Esophagus squamous epithelium (tissue), 5 donors: Measurements from ENCODE around the gene MOXD1. TPM values are rescaled to one million over a fixed set of nuclear protein-coding genes. Genes with fewer than 3 reads are reported as not detected.

Experiments
- DNase-seq: peaks from one replicate; lab custom pipeline; 2025; lab: John Stamatoyannopoulos, UW
- H3K27ac ChIP-seq, 4 donors: fragments of 200-600 bp; sonication (generic); one replicate each; pipeline ENCODE4 v1.5.1; 2016 to 2019; ENCODE audit warnings: mild to moderate bottlenecking in 1 of 4
- H3K27me3 ChIP-seq, 4 donors: fragments of 200-600 bp; sonication (generic); 1 replicate in 3 of 4; 2 replicates in 1 of 4; pipeline versions ENCODE4 v1.5.1 to v1.6.0; 2017 to 2021; ENCODE audit warnings: antibody characterized with exemption in 1 of 4
- H3K36me3 ChIP-seq, 3 donors: fragments of 200-600 bp; sonication (generic); one replicate each; pipeline ENCODE4 v1.5.1; 2016 to 2019
- H3K4me1 ChIP-seq, 3 donors: fragments of 200-600 bp; sonication (generic); one replicate each; pipeline ENCODE4 v1.5.1; 2017 to 2019
- H3K4me3 ChIP-seq, 4 donors: fragments of 200-600 bp; sonication (generic); 1 replicate in 3 of 4; 2 replicates in 1 of 4; pipeline ENCODE4 v1.5.1; 2016 to 2019; ENCODE audit warnings: mild to moderate bottlenecking in 2 of 4, moderate library complexity in 1 of 4
- H3K9me3 ChIP-seq, 3 donors: fragments of 200-600 bp; sonication (generic); one replicate each; pipeline ENCODE4 v1.5.1; 2016 to 2019
- POLR2A ChIP-seq, 4 donors: fragments of 450-650 bp; IDR thresholded peaks; one replicate each; pipeline ENCODE4 v1.6.1; 2017; ENCODE audit warnings: antibody characterized with exemption in 4 of 4, mild to moderate bottlenecking in 4 of 4, moderate library complexity in 3 of 4
- WGBS, 2 donors: methylation state at CpG; one replicate each; pipeline ENCODE4 v1.1.5; 2018; 5-methylcytosine and 5-hydroxymethylcytosine counted together
- intact Hi-C: fragments of 100-400 bp; cut with DNase I; formaldehyde crosslinking; loops from one replicate; pipeline ENCODE4 v1.15.0; 2022
- total RNA-seq, 4 donors: library from RNA; depleted of rRNA; stranded (reverse); fragments of >200 nt; gene quantifications; one replicate each; pipeline ENCODE4 v1.1.0, GENCODE V29; 2016
- TF ChIP-seq, protein P1 (sequence below), 6 experiments: fragments of 450-650 bp in 4 of 6; fragments of 200-600 bp in 2 of 6; sonication (generic) in 2 of 6; IDR thresholded peaks; one replicate each; pipeline ENCODE4 v1.5.1; 2016 to 2019; ENCODE audit warnings: antibody characterized with exemption in 6 of 6, mild to moderate bottlenecking in 4 of 6, moderate library complexity in 4 of 6
- donor health status: DM: yes; HTN: yes; CAD: no.

The MOXD1 gene
- total RNA-seq, 4 donors from 2014 or later, result 11.9 to 59.2 (median 25.0) TPM

DNA sequence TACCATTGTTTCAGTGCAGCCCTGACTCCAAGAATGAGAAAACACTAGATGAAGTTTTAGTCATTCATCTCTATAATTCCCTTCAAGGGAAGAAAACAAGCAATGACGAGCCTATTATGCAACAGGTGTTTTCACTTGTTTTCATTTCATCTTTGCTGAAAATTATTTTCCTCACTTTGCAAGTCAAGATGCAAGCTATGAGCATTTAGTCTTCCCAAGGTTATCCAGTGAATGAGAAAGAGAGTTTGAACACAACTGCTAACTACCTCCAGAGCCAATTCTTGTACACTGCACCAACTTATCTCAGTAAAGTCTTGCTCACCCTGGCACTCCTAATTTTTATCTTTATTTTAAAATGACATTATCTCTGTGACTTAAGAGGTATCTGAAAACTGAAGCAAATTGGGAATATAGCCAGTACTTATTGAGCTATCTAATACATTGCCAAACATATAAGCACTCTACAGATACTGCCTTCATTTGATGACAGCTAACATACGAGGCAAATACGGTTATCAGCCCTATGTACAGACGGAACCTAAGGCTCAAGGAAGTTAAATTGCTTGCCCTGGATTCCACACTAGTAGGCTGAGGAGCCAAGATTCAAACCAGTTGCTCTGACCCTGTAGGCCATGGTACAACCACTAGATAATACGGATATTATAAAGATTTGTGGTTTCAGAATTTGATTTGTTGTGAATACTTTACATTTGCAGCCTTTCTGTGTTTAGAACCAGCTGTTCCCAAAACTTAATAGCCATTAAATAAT lies 36.8 kb downstream of the MOXD1 start:
- DNase-seq, result no peak
- Histone ChIP-seq H3K27ac (no peak overlapping the region), H3K4me3 (no peak overlapping the region), H3K4me1 (no peaks in the 10 kb centered on the region), H3K36me3 (no peaks in the 10 kb centered on the region), H3K9me3 (no peaks in the 10 kb centered on the region), H3K27me3 (no peaks in the 10 kb centered on the region)
- WGBS, 2 donors, result 67 to 72% methylated on average over 5 of the region's 5 CpGs
- intact Hi-C loops, result no loop called here
- no peak for TF ChIP-seq POLR2A (IDR thresholded peaks at IDR 0.05)
- TF ChIP-seq, protein P1, sequence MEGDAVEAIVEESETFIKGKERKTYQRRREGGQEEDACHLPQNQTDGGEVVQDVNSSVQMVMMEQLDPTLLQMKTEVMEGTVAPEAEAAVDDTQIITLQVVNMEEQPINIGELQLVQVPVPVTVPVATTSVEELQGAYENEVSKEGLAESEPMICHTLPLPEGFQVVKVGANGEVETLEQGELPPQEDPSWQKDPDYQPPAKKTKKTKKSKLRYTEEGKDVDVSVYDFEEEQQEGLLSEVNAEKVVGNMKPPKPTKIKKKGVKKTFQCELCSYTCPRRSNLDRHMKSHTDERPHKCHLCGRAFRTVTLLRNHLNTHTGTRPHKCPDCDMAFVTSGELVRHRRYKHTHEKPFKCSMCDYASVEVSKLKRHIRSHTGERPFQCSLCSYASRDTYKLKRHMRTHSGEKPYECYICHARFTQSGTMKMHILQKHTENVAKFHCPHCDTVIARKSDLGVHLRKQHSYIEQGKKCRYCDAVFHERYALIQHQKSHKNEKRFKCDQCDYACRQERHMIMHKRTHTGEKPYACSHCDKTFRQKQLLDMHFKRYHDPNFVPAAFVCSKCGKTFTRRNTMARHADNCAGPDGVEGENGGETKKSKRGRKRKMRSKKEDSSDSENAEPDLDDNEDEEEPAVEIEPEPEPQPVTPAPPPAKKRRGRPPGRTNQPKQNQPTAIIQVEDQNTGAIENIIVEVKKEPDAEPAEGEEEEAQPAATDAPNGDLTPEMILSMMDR (IDR thresholded peaks at IDR 0.05), result no peak

DNA sequence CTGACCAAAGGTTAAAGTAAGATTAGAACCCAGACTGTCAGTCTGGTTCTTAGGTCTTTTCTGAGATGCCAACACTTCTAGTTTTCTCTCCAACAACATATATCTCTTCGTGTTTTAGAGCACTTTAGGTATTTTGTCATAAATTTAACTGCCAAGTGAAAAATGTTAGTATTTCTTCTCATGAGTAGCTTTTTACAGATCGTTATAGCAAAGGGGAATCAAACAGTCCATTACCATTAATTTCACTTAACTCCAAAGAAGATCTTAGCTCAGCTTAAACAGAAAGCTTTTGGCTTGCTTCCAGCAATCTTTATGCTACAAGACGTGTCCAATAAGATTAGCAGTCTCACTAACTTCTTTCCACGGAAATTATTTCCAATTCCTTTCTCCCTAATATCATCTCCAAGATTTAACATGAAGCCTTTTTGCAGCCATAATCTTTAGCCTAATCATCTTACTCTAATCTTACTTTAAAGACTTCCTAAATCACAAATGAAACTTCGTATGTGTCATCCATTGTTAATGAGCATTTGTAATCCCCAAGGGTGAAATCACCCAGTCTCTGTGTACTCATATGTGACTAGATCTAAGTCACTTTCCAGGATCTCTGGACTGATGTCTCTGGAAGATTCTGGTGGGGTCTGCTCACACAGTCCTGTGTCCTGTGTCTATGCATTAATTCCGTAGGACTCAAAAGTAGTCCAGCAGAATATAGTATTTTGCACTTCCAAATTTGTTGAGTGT lies 38.7 kb downstream of the MOXD1 start:
- WGBS, 2 donors, result 38 to 55% methylated on average over 6 of the region's 6 CpGs
- no peak overlapping the region for H3K4me3 ChIP-seq
- no peak overlapping the region for H3K27ac ChIP-seq
- no peaks in the 10 kb centered on the region for H3K36me3 ChIP-seq
- TF ChIP-seq POLR2A (IDR thresholded peaks at IDR 0.05), result no peak
- TF ChIP-seq, protein P1 (IDR thresholded peaks at IDR 0.05), result no peak
- DNase-seq, result no peak
- intact Hi-C loops, result no loop called here
- no peaks in the 10 kb centered on the region for H3K9me3 ChIP-seq
- H3K27me3 ChIP-seq, result no peaks in the 10 kb centered on the region
- no peaks in the 10 kb centered on the region for H3K4me1 ChIP-seq

DNA sequence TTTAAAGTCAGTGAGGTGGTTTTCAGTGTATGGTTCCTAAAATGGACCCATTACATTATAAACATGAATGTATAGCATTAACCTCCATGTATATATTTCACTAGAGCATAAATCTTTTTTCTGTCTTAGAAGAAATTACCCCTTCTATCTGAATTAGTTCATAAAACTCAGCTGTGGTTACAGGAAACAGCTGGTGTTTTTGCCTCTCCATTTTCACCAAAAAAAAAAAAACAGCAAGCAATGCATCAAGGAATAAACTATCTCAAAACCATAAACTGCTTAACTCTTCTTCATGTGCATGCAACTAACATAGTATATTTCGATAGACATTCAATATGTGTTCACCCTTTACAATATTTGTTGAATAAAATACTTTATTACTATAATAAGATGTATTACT lies 40.2 kb downstream of the MOXD1 start:
- no peak for DNase-seq

DNA sequence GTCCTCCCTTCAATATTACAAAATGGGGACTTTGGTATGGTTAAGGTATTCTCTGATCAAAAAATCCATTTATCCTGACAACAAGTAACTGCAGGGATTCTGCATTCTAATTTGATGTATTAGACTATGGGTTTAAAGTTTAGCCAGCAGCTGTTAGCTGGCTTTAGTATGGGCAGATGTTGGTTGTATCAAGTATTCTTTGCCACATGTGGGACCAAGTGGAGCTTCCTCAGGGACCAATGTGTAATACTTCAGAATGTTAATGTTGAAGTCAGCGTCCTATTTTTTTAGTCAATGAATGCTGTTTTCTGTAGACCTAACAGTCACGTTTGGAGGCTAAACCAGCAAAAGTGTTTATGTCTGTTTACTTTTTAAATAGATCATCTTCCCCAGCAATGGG lies 41.4 kb downstream of the MOXD1 start:
- intact Hi-C loops, result no loop called here
- 61 to 82% methylated on average over 2 of the region's 2 CpGs for WGBS, 2 donors
- H3K4me1 ChIP-seq, result no peaks in the 10 kb centered on the region
- H3K27me3 ChIP-seq, result no peaks in the 10 kb centered on the region
- peaks cover 0 to 10% (median 0%) of the 10 kb centered on the region in 3 donors for H3K36me3 ChIP-seq
- no peak overlapping the region for H3K4me3 ChIP-seq
- DNase-seq, result no peak
- no peak overlapping the region for H3K27ac ChIP-seq
- H3K9me3 ChIP-seq, result no peaks in the 10 kb centered on the region
- TF ChIP-seq POLR2A (IDR thresholded peaks at IDR 0.05), result no peak
- TF ChIP-seq, protein P1 (IDR thresholded peaks at IDR 0.05), result no peak

More for the DNA sequence above, 40.2 kb downstream of the MOXD1 start:
- WGBS, 2 donors, result 81 to 90% methylated on average over 1 of the region's 1 CpG
- no peaks in the 10 kb centered on the region for H3K27me3 ChIP-seq
- H3K4me3 ChIP-seq, result no peak overlapping the region
- no peak overlapping the region for H3K27ac ChIP-seq
- H3K4me1 ChIP-seq, result no peaks in the 10 kb centered on the region
- H3K36me3 ChIP-seq, result peaks cover 0 to under 1% (median 0%) of the 10 kb centered on the region in 3 donors
- TF ChIP-seq POLR2A (IDR thresholded peaks at IDR 0.05), result no peak
- TF ChIP-seq, protein P1 (IDR thresholded peaks at IDR 0.05), result no peak
- H3K9me3 ChIP-seq, result no peaks in the 10 kb centered on the region
- intact Hi-C loops, result no loop called here

DNA sequence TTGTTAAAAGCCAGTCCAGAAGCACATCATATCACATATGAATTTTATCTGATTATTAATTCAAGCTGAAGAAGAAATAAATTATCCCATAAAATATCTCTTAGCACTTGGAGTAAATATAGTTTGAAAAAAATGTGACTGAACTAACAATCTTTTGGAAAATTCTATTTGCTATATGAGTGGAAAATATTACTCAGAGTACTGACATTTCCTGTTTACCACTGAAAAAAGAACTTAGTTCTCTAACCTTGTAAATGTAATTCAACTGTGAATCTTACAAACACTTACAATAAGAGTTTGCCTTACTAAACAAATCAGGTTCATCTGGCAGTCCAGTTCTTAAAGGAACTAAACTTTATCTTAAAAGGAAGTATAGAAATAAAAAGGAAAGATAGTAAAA lies 44.2 kb downstream of the MOXD1 start:
- H3K4me3 ChIP-seq, result no peak overlapping the region
- peaks cover 0 to 22% (median 0%) of the 10 kb centered on the region in 3 donors for H3K36me3 ChIP-seq
- TF ChIP-seq, protein P1 (IDR thresholded peaks at IDR 0.05), result no peak
- TF ChIP-seq POLR2A (IDR thresholded peaks at IDR 0.05), result no peak
- H3K4me1 ChIP-seq, result no peaks in the 10 kb centered on the region
- no peak for DNase-seq
- peaks cover 0 to 3% (median 0%) of the 10 kb centered on the region in 3 donors for H3K9me3 ChIP-seq
- H3K27me3 ChIP-seq, result no peaks in the 10 kb centered on the region
- H3K27ac ChIP-seq, result no peak overlapping the region
- intact Hi-C loops, result no loop called here
